ENCODE measurements around the gene SEC16A. TPM values are rescaled to one million over a fixed set of nuclear protein-coding genes. Genes with fewer than 3 reads are reported as not detected.

Gene SEC16A
- total and polyA plus RNA-seq, 2 donors (not counting 3 experiments of a cell fraction or from before 2014, with no cell fraction given): 34.5 to 80.6 TPM

- no TSS peak for BruUV-seq (replicated peaks)
- POLR2A ChIA-PET: no interaction called here
- no peaks in the 10 kb centered on the region for H4K20me1 ChIP-seq (replicated peaks; ENCODE audit: control insufficient read depth, extremely low read depth, insufficient read depth, low read length)
These were observed 88.4 kb downstream of the SEC16A start for GRCh38 chr9:136394312-136395019.

More at GRCh38 chr9:136394312-136395019, 88.4 kb downstream of the SEC16A start:
- FAIRE-seq: no peak
- no peak overlapping the region for H3K27ac ChIP-seq (ENCODE audit: insufficient read depth, low read depth, low read length)
- no peaks in the 10 kb centered on the region for H3K9me1 ChIP-seq (replicated peaks; ENCODE audit: control insufficient read depth, extremely low read depth, insufficient read depth, low read length)
- H3K79me2 ChIP-seq (ENCODE audit: control insufficient read depth, insufficient read depth, low read length): peaks cover 17% of the 10 kb centered on the region
- dilution Hi-C loops (cut with MboI; ENCODE audit: extremely low pct_ligation_motif_present, low sequenced_read_pairs): no loop called here
- no peak overlapping the region for H2AFZ ChIP-seq (ENCODE audit: low read depth, low read length)
- no peak overlapping the region for H3K9ac ChIP-seq (replicated peaks; ENCODE audit: extremely low read depth, insufficient read depth, low read length)
- no peak for DNase-seq (ENCODE audit: low read depth, low spot score)
- H3K4me1 ChIP-seq (ENCODE audit: control insufficient read depth, extremely low read depth, insufficient read depth, low read length): peaks cover 6% of the 10 kb centered on the region
- H3K4me2 ChIP-seq (ENCODE audit: insufficient read depth, low read length): no peak overlapping the region
- H3K9me3 ChIP-seq (replicated peaks; ENCODE audit: control insufficient read depth, insufficient read depth, low read length): no peaks in the 10 kb centered on the region
- TF ChIP-seq JUN (IDR thresholded peaks at IDR 0.05; ENCODE audit: borderline replicate concordance, insufficient read depth, insufficient read length, low read depth) (no peak), FOS (IDR thresholded peaks at IDR 0.05; ENCODE audit: borderline replicate concordance, insufficient read depth, low read length) (no peak), CTCF (IDR thresholded peaks at IDR 0.05; ENCODE audit: extremely low read depth in 1 of 2, insufficient read depth in 1 of 2, low read depth in 1 of 2, low read length in 2 of 2) (no peak), POLR2AphosphoS5 (IDR thresholded peaks at IDR 0.05; ENCODE audit: insufficient read depth, low read depth, low read length) (no peak), POLR2A (IDR thresholded peaks at IDR 0.05; ENCODE audit: low read depth, low read length) (no peak), MYC (IDR thresholded peaks at IDR 0.05; ENCODE audit: low read depth, low read length) (no peak), GATA2 (IDR thresholded peaks at IDR 0.05; ENCODE audit: insufficient read depth, insufficient read length, low read depth, low read length) (no peak), MAX (IDR thresholded peaks at IDR 0.05; ENCODE audit: insufficient read depth, insufficient read length) (no peak), EZH2 (IDR thresholded peaks at IDR 0.05; ENCODE audit: borderline replicate concordance, low read depth, low read length, severe bottlenecking) (no peak)
- CTCF ChIA-PET: no interaction called here
- peaks cover 9 to 67% of the 10 kb centered on the region in 2 experiments for H3K36me3 ChIP-seq (ENCODE audit: control insufficient read depth in 2 of 2, extremely low read depth in 1 of 2, insufficient read depth in 2 of 2, low read length in 2 of 2)
- H3K27me3 ChIP-seq (ENCODE audit: control insufficient read depth in 2 of 2, insufficient read depth in 2 of 2, low read length in 2 of 2): no peaks in the 10 kb centered on the region
- H3K4me3 ChIP-seq (replicated peaks in 1 of 3; ENCODE audit: insufficient read depth in 1 of 3, low read depth in 1 of 3, low read length in 3 of 3): no peak overlapping the region
- intact Hi-C loops (cut with micrococcal nuclease): no loop called here

All from endothelial cell of umbilical vein (primary cell).